Stimulated activated CD8-positive, alpha-beta memory T cell treated with anti-CD3 and anti-CD28 coated beads, Interleukin-2, amount 100 ng/mL, for 48 hours (primary cell): Measurements from ENCODE around the gene KRT76.

Experiments used
- DNase-seq, 2 donors: peaks; one replicate each; pipeline ENCODE4 v3.0.0-alpha.2; 2020; ENCODE audit warnings: low read depth in 2 of 2

The KRT76 gene

DNA sequence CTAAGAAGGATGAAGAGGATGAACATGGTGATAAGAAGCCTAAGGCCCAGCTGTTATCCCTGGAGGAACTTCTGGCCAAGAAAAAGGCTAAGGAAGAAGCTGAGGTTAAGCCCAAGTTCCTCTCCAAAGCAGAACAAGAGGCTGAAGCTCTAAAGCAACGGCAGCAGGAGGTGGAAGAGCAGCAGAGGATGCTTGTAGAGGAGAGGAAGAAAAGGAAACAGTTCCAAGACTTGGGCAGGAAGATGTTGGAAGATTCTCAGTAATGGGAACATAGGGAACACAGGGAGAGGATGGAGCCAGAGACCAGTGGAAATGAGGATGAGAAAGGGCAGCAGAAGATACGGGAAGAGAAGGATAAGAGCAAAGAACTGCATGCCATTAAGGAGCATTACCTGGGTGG, 46.4 kb downstream of the KRT76 start:
- no peak for DNase-seq

GRCh38 chr12:52730383-52730782, 46.8 kb downstream of the KRT76 start:
- DNase-seq: no peak

- DNase-seq: no peak
These were observed 48.0 kb downstream of the KRT76 start for GRCh38 chr12:52729147-52729546.

GRCh38 chr12:52728374-52728773, 48.8 kb downstream of the KRT76 start:
- DNase-seq: no peak

DNA sequence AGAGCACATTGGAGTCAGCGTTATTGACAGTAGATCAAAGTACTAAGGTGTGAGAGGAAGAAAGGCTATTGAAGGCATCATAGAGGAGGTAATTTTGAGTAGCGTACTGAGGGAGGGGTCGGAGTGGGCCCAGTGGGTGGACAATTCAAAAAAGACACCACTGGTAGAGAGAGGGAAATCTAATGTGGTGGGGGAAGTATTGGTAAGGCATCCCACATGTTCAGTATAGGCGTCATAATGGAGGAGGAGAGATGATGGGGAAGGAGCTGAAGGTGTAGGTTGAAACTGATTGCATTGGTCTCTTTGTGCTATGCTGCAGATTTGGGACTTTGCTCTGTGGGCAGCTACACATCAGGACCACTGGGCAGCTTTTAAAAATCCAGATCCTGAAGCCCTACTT, 50.1 kb downstream of the KRT76 start:
- DNase-seq: no peak

- no peak for DNase-seq
These were observed 50.7 kb downstream of the KRT76 start for GRCh38 chr12:52726451-52726850.

- DNase-seq: no peak
These were observed 52.8 kb downstream of the KRT76 start for GRCh38 chr12:52724384-52724783.

DNA sequence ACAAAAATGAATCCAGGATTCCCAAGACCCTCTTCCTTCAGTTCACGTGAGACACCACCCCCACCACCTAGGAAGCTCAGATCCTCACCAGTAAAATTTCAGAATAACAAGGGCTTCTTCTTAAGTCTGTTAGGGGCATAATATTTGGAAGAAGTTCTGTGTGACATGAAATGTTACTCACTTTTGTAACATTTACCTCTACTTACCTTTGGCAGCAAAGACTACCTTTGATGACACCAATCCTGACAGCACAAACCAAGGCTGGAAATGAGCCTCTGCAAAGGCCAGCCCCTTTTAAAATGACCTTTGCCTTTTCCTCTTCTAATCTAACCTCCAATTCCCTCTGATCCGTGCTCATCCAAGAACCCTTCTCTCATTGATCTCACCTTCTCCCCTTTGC, 54.5 kb downstream of the KRT76 start:
- DNase-seq: no peak

DNA sequence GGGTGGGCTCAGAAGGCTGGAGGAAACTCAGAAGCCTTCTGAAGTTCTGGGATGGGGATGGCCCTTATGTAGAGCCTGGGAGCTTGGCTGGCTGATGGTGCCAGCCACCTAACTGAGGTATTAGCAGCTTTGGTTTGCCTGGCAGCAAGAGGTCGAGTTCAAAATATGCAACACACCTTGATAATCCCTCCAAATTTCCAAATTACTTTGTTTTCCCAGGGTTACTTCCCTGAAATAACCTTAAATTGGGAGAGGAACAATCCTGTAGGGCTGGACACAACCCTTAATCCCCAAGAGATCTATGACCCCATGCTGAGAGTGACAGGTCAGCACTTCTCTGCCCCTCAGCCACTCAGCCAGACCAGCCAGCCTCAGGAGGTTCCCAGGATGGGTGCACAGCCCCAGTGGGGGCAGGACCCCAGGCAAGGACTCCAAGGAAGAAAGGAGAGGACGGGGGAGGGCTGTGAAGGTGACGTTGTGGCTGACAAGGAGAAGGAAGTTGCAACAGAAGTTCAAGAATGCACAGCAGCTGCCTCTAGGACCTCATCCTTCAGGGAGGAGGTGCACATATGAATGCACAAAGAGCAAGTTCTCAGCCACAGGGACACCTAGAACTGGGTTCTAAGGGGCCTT, 55.2 kb downstream of the KRT76 start:
- DNase-seq: no peak

DNA sequence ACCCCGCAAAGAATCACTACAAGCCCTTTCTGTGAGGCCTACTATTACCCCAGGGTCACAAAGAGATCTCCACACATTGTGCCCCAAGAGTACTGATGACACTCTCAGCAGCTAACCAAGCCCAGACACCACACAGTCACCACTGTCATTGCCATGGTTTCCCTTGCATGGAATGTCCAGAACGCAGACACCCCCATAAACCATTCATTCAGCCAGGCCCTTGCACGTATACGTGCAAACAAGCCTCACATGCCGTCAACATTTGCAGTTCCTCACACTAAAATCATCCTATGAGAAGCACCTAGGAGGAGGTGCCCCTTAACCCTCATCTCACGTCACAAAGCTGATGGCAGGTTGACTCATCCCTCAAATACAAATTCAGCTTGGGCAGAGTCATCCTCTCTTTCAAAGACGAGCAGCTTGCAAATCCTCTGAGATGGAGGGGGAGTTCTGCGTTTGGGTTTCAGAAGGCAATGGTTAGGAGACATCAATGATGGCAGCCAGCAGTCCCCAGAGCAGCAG, 56.7 kb downstream of the KRT76 start:
- no peak for DNase-seq
